HG02885 (cell line): ENCODE results near the gene SCN1B.
"Not testable (repeated sequence)": the region's sequence is repeated elsewhere in the genome, so short reads cannot be mapped to it uniquely, and the experiment has no call there.

Source experiments
- ATAC-seq: cut with Tn5 transposase; IDR thresholded peaks from one replicate; pipeline ENCODE4 v1.9.1; 2021; ENCODE audit warnings: mild to moderate bottlenecking; ENCODE audit not compliant: unreplicated experiment, poor library complexity

The SCN1B gene

GRCh38 chr19:35000647-35001501 lies 29.4 kb upstream of the SCN1B start:
- ATAC-seq, result peak; percentile 22

- ATAC-seq, result no peak
Observed at GRCh38 chr19:35002037-35002535, 28.2 kb upstream of the SCN1B start.

GRCh38 chr19:35004517-35005255 lies 25.6 kb upstream of the SCN1B start:
- ATAC-seq, result no peak

- ATAC-seq, result no peak
Observed at GRCh38 chr19:35005256-35005977, 24.9 kb upstream of the SCN1B start.

- not testable (repeated sequence) for ATAC-seq
Observed at GRCh38 chr19:35006007-35006341, 24.3 kb upstream of the SCN1B start.

- no peak for ATAC-seq
Observed at GRCh38 chr19:35006342-35006998, 23.8 kb upstream of the SCN1B start.

- no peak for ATAC-seq
Observed at GRCh38 chr19:35006999-35007365, 23.3 kb upstream of the SCN1B start.

- not testable (repeated sequence) for ATAC-seq
Observed at GRCh38 chr19:35007427-35007826, 22.8 kb upstream of the SCN1B start.

GRCh38 chr19:35008891-35009341 lies 21.4 kb upstream of the SCN1B start:
- no peak for ATAC-seq

GRCh38 chr19:35009424-35010415 lies 20.6 kb upstream of the SCN1B start:
- no peak for ATAC-seq

GRCh38 chr19:35011091-35011689 lies 19.1 kb upstream of the SCN1B start:
- no peak for ATAC-seq

GRCh38 chr19:35011737-35012682 lies 18.3 kb upstream of the SCN1B start:
- ATAC-seq, result no peak

GRCh38 chr19:35013041-35013819 lies 17.0 kb upstream of the SCN1B start:
- ATAC-seq, result no peak

- ATAC-seq, result no peak
Observed at GRCh38 chr19:35013820-35014754, 16.2 kb upstream of the SCN1B start.

GRCh38 chr19:35014774-35015173 lies 15.5 kb upstream of the SCN1B start:
- ATAC-seq, result not testable (repeated sequence)
